HG02798 (cell line): ENCODE results near the gene ZNF831.

Experiments used
- ATAC-seq: cut with Tn5 transposase; IDR thresholded peaks from one replicate; pipeline ENCODE4 v1.9.1; 2021; ENCODE audit warnings: mild to moderate bottlenecking; ENCODE audit not compliant: unreplicated experiment, poor library complexity

ZNF831 gene

DNA sequence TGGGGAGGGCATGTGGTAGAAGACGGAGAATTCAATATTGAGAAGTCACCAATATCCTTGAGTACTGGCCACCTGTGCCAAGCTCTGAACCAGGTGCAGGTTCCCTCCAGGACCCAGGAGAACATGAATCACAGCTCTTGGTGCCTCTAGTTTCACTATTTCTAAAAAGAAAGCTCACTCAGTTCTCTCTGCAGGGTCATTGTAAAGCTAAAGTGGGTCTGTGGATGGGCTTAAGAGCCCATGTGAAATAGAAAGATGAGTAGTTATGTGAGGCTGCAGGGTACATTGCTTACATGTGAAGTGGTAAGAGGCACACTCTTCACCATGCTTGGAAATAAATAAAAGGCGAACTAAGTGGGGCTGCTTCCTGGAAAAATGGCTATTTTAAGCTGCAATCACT, 43.6 kb downstream of the ZNF831 start:
- ATAC-seq, result no peak

- ATAC-seq, result no peak
Measured at GRCh38 chr20:59207742-59208357, 44.2 kb downstream of the ZNF831 start.

- no peak for ATAC-seq
Measured at GRCh38 chr20:59210186-59210585, 46.6 kb downstream of the ZNF831 start.

DNA sequence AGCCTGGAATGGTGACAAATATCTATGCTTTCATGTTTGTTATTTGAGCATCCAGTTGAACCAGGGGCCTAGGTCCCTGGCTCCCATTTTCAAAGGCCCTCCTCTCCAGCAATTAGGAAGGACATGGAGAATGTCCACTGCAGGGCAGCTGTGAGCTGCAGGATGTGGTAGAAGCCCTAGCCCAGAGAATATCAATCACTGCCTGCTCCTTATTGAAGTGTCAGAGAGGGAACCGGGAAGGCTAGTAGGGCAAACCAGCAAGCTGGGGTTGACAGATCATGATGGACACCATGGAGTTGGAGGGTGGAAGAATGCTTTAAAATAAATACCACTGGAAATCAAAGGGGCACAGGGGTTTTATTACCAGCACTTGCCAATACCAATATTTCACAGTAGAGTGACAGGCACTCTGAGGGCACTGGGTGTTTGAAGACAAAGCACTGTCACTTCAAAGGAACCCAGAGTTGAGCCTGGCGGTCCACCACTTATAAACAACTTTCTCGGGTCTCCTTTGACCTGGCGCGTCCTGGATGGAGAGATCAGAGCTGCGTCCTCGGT, 47.7 kb downstream of the ZNF831 start:
- no peak for ATAC-seq

DNA sequence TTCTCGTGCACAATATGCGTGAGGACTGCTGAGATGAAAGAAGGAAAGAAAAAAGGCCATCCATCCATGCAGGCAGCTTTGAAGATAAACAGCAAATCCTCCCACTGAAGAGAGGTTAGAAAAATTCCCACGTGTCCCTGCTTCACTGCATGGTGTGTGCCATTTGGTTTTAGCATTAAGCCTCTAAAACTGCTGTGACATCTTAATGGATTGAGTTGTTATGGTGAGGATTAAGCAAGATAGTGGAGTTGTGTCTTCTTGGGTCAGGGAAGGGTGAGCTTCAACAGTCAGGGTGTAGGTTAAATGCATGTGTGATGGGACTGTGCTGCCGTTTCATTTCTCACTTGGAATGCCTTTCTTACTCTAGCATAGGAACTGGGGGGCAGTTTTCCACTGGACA, 50.5 kb downstream of the ZNF831 start:
- ATAC-seq, result no peak

DNA sequence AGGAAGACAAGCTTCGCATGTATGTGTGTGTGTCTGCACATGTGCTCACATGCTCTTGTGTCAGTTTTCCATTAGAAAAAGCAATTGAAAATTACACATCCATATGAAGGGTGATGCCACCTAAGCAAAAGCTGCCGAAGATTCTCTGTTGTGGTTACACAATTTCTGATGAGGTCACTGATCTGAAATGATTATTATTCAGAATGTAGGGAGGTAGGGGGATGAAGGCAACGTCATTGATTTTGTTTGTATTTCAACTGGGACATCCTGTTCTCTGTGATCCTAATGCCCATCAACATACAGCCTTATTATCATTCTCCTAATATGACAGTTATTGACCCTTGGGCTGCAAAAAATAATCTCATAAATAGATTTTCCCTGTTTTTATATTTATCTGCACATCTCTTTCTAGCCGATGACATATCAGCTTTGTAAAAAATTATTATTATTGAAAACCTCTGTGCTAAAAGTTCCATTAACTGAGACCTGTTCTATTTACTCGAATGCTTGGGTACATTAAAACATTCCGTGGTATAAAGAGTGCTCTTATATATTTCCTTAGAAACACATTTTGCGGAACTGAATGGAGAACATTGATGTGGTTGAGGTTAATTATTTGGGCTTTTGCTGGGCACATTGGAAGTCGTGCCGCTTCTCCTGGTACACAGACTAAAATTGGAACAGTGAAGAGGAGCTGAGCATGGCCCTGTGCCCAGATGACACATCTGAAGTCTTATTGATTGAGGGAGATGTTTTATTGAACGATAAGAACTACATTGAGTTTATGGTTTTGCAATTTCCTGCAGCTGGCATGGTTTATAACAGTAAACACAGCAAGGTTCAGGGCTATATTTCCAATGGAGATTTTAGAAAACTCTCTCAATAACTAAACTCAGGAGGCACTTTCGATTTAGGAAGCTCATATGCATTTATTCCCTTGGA, 51.3 kb downstream of the ZNF831 start:
- no peak for ATAC-seq

GRCh38 chr20:59217173-59217572, 53.6 kb downstream of the ZNF831 start:
- no peak for ATAC-seq

DNA sequence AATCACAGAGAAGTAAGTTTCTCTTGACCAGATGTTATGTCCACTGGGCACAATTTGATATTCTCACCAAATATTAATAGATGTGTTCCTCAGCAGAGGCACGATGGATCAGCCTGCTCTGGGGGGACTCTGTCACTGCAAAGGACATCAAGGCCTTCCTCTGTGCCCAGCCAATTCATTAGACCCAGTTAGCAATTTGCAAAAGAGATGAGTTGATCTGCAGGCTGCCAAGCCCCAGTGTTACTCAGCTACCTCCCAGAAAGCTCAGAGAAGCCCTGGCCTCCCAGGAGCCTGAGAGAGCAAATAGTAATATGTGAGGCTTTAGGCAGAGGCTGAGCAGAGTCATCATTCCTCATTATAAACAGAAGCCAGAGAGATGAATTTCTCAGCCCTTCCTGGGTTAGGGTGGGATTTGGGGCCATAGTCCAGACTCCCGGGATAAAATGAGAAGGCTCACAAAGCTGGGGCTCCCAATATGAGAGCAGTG, 54.2 kb downstream of the ZNF831 start:
- no peak for ATAC-seq

DNA sequence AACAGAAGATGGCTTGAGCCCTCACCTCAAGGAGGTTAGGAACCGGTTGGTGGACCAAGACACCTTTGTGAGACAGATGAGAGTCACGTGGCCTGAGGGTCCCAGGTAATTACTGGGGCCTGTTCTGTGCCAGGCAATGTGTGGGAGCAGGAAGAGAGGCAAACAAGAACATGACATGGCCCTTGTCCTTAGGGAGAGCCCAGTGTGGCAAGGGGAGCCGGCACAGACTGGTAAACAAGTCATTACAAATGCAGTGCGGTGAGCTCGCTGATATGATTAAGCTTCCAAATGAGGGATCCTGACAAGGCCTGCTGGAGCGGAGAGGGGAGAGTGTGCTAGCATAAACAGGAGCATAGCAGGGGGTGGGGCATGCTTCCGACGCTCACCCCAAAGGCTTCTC, 55.6 kb downstream of the ZNF831 start:
- ATAC-seq, result no peak

- ATAC-seq, result no peak
Measured at GRCh38 chr20:59220161-59220560, 56.5 kb downstream of the ZNF831 start.

DNA sequence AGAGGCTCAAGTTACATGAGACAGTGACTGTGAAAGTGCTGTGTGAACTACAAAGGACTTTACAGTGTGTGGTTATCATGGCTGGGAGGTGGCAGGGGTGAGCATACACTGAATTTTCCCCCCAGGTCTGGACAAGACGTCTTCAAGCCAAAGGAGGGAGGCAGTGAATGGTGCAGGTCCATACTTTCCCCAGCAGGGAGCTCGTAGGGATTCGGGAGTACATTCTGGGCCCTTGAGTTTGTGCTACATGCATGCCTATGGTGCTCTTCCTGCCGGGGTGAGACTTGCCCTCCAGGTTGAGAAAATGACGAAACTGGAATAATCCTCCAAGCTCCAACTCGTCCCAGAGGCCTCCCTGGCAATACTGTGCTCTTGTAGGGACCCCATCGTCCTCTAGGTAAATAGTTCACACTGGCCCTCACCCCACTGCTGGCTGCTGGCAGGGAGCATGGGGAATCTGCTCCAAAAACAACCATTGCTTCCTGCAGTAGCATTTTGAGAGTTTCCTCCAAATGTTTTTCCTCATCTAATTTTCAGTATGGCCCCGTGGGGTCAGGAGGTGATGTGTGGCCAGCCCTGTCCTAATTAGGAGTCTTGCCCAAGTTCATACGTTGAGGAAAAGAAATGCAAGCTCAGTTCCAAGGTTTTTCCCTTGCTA, 57.6 kb downstream of the ZNF831 start:
- no peak for ATAC-seq

GRCh38 chr20:59221707-59222252, 58.2 kb downstream of the ZNF831 start:
- ATAC-seq, result no peak

DNA sequence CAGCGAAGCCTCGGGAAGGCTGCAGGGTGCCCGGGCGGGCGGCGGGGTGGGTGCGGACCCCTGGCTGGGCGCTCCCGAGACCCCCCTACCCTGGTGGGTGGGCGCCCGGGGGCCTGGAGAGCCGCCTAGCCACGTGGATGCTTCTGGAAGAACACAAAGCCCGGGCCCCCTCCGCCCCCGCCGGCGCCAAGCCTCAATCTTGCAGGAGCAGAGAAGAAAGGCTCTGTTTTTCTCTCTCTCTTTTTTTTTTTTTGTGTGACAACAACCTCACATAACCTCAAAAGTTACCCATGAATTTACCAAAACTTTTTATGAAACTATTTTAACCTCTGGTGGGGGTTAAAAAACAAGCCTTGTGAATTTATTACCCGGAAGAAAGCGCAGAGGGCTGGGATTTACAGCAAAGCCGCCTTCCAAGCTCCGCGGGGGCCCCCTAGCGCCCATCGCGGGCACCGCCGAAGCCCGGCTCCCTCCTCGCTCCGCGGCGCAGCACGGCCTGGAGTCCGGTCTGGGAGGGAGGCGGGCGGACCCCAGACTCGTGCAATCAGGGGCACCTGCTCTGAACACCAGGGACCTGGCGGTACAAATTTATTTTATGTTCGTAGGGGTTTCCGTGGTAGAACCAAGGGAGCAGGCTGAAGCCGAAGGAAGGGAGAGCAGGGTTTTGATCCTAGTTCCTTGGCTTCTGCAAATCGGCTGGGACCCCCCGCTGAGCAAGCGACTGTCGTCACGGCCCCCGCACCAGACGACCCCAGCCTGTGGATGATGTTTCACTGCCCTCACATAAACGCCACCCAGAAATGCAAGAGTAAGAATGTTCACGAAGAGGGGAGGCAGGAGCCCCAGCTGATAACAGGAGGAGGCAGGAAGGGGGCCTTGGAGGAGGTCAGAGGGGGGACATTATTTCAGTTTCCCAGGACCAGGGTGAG, 58.9 kb downstream of the ZNF831 start:
- ATAC-seq, result peak; percentile 83

GRCh38 chr20:59223182-59223601, 59.6 kb downstream of the ZNF831 start:
- no peak for ATAC-seq

GRCh38 chr20:59223750-59224149, 60.1 kb downstream of the ZNF831 start:
- ATAC-seq, result no peak

- ATAC-seq, result no peak
Measured at GRCh38 chr20:59224236-59224635, 60.6 kb downstream of the ZNF831 start.

GRCh38 chr20:59230385-59230784, 66.8 kb downstream of the ZNF831 start:
- ATAC-seq, result no peak

DNA sequence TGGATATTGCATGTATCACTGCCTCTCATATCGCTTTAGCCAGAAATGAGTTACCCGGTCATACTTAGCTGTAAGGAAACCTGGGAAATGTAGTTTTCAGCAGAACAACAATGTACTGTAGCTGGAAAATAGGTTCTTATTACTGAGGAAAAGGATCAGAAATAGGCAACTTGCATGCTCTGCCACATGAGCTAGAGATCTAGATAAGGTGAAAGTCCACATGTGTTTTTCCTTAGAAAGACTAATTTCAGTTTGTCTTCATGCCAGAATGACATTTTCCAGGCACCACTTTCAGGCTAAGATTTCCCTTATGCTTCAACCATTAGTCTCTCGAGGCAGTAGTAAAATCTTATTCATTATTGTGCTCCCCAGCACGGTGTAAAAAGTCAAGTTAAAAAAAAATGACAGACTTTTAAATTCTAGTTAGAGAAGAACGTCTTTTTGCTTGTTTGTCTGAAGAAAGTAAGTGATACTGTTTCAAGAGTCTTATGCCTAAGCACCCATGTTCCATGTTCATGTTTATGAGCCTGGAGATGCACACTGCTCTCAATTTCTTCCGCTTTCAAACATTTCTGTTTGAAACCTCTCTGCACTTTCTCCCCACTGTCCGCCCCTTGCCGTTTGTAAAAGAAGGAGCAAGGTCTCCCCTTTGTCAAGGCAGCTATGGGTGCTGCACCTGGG, 67.6 kb downstream of the ZNF831 start:
- ATAC-seq, result no peak

DNA sequence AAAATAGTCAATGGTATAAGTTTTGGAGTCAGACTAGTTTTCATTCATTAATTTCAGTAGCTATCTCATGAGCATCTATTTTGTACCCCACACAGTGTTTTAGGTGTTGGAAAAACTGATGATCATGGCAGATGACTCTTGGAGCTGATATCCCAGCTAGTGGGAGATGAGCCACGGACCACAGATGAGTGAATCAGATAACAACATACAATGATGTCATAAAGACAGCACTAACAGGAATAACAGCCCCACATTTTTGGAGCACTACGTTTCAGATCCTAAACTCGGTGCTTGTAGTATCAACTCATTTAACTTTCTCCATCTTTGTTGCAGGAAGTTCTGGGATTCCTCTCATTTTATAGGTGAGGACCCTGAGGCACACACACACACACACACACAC, 69.0 kb downstream of the ZNF831 start:
- no peak for ATAC-seq
